ENCODE results near the gene CENPX. TPM values are rescaled to one million over a fixed set of nuclear protein-coding genes. Genes with fewer than 3 reads are reported as not detected.

Gene CENPX
- total RNA-seq, 1 donor from 2014 or later, result 40.2 TPM

GRCh38 chr17:82016061-82016874 is 6.4 kb downstream of the CENPX start:
- Histone ChIP-seq H3K27me3 (no peaks in the 10 kb centered on the region), H3K36me3 (no peaks in the 10 kb centered on the region), H3K27ac (no peak overlapping the region), H3K4me3 (no peak overlapping the region), H3K4me1 (peaks cover 4% of the 10 kb centered on the region), H3K9me3 (no peaks in the 10 kb centered on the region)
- intact Hi-C loops (cut with DNase I), result no loop called here
- no peak for ATAC-seq
- TF ChIP-seq, protein P1, sequence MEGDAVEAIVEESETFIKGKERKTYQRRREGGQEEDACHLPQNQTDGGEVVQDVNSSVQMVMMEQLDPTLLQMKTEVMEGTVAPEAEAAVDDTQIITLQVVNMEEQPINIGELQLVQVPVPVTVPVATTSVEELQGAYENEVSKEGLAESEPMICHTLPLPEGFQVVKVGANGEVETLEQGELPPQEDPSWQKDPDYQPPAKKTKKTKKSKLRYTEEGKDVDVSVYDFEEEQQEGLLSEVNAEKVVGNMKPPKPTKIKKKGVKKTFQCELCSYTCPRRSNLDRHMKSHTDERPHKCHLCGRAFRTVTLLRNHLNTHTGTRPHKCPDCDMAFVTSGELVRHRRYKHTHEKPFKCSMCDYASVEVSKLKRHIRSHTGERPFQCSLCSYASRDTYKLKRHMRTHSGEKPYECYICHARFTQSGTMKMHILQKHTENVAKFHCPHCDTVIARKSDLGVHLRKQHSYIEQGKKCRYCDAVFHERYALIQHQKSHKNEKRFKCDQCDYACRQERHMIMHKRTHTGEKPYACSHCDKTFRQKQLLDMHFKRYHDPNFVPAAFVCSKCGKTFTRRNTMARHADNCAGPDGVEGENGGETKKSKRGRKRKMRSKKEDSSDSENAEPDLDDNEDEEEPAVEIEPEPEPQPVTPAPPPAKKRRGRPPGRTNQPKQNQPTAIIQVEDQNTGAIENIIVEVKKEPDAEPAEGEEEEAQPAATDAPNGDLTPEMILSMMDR (IDR thresholded peaks at IDR 0.05), result no peak
- no peak for DNase-seq

DNA sequence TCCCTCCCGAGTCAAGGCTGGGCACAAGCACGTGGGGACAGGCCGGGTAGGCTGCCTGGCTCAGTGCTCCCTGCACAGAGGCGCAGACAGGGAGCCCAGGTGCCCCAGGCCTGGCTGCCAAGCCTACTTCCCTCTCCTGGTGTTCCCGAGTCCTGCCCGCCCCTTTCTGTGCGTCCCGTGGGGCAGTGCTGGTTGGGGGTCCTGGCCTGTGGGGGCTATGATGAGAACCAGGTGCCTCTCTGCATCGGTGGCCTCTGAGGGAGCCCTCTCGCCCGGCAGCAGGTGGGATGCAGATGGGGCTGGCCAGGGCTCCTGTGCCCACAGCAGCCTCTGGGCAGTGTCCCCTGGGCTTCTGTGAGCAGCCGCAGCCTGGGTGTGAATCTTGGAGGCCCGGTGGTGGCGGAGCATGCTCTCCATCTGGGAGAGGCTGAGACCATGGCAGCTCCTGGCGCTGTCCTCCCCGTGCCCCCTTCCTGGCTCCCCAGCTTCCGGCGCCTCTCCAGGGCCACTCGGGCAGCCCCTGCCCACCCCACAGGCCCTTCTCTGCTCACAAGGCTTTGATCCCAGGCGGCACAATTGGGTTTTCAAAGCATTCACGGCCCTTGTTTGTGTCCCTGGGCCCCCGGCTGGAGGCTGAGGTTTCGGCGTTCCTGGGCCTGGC is 7.2 kb downstream of the CENPX start:
- intact Hi-C loops (cut with DNase I), result no loop called here
- ATAC-seq, result no peak
- Histone ChIP-seq H3K27me3 (no peaks in the 10 kb centered on the region), H3K4me3 (no peak overlapping the region), H3K9me3 (no peaks in the 10 kb centered on the region), H3K4me1 (peaks cover 3% of the 10 kb centered on the region), H3K36me3 (no peaks in the 10 kb centered on the region), H3K27ac (no peak overlapping the region)
- DNase-seq, result no peak
- TF ChIP-seq, protein P1 (IDR thresholded peaks at IDR 0.05), result no peak

DNA sequence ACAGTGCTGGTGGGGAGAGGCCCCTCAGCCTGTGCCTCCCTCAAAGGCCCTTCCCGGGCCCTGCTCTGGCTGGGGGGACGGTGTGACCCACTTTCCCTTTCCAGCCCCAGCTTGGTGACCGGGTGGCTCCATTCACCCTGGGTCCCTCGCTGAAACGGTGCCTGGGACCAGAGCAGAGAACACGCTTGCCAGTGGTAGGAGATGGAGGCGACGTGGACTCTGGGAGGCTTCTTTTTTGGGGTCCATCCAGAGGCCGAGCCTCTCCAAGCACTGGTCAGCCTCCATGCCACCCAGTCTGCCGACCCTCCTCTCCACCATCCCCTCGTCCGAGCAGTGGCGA is 7.7 kb downstream of the CENPX start:
- no peak for ATAC-seq
- intact Hi-C loops (cut with DNase I), result no loop called here
- Histone ChIP-seq H3K36me3 (no peaks in the 10 kb centered on the region), H3K9me3 (no peaks in the 10 kb centered on the region), H3K4me3 (no peak overlapping the region), H3K4me1 (peaks cover 3% of the 10 kb centered on the region), H3K27me3 (no peaks in the 10 kb centered on the region), H3K27ac (no peak overlapping the region)
- TF ChIP-seq, protein P1 (IDR thresholded peaks at IDR 0.05), result no peak
- no peak for DNase-seq

DNA sequence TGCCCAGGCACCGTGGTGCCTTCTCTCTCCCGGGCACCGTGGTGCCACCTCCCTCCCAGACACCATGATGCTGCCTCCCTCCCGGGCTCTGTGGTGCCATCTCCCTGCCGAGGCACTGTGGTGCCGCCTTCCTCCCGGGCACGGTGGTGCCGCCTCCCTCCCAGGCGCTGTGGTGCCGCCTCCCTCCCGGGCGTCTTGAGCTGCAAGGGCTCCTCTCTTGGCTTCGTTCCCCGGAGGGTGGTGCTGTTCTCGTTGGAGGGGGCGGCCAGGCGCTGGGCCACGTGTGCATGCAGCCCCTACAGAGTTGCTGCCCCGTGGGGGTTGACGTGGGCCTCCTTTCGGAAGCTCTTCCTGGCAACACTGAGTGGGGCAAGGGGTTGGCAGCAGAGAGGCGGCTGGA is 8.2 kb downstream of the CENPX start:
- Histone ChIP-seq H3K27ac (peak overlapping the region; percentile 78), H3K9me3 (no peaks in the 10 kb centered on the region), H3K36me3 (no peaks in the 10 kb centered on the region), H3K27me3 (no peaks in the 10 kb centered on the region), H3K4me1 (peaks cover 3% of the 10 kb centered on the region), H3K4me3 (peak overlapping the region; percentile 10)
- TF ChIP-seq, protein P1 (IDR thresholded peaks at IDR 0.05), result no peak
- peak; percentile 39 for ATAC-seq
- DNase-seq, result peak; percentile 83
- intact Hi-C loops (cut with DNase I), result no loop called here

GRCh38 chr17:82013772-82014321 is 8.8 kb downstream of the CENPX start:
- peak; percentile 58 for ATAC-seq
- no peaks in the 10 kb centered on the region for H3K9me3 ChIP-seq
- peak overlapping the region; percentile 78 for H3K27ac ChIP-seq
- intact Hi-C loops (cut with DNase I), result no loop called here
- peaks cover 3% of the 10 kb centered on the region for H3K4me1 ChIP-seq
- TF ChIP-seq, protein P1 (IDR thresholded peaks at IDR 0.05), result no peak
- H3K27me3 ChIP-seq, result no peaks in the 10 kb centered on the region
- H3K36me3 ChIP-seq, result no peaks in the 10 kb centered on the region
- H3K4me3 ChIP-seq, result peak overlapping the region; percentile 16
- DNase-seq, result peak; percentile 90

All from upper lobe of right lung (tissue), 1 donor.